ENCODE data around the gene RANBP10. TPM values are rescaled to one million over a fixed set of nuclear protein-coding genes. Genes with fewer than 3 reads are reported as not detected.

RANBP10 gene
- total and polyA plus RNA-seq, 2 experiments from 2014 or later: 9.0 to 13.6 TPM

DNA sequence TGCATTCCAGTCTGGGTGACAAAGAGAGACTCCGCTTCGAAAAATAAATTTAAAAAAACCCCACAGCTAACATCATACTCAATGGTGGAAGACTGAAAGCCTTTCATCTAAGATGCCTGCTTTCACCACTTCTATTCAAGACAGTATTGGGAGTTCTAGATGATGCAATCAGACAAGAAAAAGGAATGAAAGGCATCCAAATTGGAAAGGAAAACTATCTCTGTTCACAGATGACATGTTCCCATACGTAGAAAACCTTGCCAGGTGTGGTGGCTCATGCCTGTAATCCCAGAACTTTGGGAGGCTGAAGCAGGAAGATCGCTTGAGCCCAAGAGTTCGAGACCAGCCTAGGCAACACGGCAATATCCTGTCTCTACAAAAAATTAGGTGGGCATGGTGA is 31.1 kb downstream of the RANBP10 start (continued):
- TF ChIP-seq, protein P1, sequence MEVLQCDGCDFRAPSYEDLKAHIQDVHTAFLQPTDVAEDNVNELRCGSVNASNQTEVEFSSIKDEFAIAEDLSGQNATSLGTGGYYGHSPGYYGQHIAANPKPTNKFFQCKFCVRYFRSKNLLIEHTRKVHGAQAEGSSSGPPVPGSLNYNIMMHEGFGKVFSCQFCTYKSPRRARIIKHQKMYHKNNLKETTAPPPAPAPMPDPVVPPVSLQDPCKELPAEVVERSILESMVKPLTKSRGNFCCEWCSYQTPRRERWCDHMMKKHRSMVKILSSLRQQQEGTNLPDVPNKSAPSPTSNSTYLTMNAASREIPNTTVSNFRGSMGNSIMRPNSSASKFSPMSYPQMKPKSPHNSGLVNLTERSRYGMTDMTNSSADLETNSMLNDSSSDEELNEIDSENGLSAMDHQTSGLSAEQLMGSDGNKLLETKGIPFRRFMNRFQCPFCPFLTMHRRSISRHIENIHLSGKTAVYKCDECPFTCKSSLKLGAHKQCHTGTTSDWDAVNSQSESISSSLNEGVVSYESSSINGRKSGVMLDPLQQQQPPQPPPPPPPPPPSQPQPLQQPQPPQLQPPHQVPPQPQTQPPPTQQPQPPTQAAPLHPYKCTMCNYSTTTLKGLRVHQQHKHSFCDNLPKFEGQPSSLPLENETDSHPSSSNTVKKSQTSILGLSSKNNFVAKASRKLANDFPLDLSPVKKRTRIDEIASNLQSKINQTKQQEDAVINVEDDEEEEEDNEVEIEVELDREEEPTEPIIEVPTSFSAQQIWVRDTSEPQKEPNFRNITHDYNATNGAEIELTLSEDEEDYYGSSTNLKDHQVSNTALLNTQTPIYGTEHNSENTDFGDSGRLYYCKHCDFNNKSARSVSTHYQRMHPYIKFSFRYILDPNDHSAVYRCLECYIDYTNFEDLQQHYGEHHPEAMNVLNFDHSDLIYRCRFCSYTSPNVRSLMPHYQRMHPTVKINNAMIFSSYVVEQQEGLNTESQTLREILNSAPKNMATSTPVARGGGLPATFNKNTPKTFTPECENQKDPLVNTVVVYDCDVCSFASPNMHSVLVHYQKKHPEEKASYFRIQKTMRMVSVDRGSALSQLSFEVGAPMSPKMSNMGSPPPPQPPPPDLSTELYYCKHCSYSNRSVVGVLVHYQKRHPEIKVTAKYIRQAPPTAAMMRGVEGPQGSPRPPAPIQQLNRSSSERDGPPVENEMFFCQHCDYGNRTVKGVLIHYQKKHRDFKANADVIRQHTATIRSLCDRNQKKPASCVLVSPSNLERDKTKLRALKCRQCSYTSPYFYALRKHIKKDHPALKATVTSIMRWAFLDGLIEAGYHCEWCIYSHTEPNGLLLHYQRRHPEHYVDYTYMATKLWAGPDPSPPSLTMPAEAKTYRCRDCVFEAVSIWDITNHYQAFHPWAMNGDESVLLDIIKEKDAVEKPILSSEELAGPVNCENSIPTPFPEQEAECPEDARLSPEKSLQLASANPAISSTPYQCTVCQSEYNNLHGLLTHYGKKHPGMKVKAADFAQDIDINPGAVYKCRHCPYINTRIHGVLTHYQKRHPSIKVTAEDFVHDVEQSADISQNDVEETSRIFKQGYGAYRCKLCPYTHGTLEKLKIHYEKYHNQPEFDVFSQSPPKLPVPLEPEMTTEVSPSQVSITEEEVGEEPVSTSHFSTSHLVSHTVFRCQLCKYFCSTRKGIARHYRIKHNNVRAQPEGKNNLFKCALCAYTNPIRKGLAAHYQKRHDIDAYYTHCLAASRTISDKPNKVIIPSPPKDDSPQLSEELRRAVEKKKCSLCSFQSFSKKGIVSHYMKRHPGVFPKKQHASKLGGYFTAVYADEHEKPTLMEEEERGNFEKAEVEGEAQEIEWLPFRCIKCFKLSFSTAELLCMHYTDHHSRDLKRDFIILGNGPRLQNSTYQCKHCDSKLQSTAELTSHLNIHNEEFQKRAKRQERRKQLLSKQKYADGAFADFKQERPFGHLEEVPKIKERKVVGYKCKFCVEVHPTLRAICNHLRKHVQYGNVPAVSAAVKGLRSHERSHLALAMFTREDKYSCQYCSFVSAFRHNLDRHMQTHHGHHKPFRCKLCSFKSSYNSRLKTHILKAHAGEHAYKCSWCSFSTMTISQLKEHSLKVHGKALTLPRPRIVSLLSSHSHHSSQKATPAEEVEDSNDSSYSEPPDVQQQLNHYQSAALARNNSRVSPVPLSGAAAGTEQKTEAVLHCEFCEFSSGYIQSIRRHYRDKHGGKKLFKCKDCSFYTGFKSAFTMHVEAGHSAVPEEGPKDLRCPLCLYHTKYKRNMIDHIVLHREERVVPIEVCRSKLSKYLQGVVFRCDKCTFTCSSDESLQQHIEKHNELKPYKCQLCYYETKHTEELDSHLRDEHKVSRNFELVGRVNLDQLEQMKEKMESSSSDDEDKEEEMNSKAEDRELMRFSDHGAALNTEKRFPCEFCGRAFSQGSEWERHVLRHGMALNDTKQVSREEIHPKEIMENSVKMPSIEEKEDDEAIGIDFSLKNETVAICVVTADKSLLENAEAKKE (CRISPR knock-in tag; IDR thresholded peaks at IDR 0.05): no peak
- TF ChIP-seq, protein P2, sequence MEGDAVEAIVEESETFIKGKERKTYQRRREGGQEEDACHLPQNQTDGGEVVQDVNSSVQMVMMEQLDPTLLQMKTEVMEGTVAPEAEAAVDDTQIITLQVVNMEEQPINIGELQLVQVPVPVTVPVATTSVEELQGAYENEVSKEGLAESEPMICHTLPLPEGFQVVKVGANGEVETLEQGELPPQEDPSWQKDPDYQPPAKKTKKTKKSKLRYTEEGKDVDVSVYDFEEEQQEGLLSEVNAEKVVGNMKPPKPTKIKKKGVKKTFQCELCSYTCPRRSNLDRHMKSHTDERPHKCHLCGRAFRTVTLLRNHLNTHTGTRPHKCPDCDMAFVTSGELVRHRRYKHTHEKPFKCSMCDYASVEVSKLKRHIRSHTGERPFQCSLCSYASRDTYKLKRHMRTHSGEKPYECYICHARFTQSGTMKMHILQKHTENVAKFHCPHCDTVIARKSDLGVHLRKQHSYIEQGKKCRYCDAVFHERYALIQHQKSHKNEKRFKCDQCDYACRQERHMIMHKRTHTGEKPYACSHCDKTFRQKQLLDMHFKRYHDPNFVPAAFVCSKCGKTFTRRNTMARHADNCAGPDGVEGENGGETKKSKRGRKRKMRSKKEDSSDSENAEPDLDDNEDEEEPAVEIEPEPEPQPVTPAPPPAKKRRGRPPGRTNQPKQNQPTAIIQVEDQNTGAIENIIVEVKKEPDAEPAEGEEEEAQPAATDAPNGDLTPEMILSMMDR (conservative IDR thresholded peaks at IDR 0.05; ENCODE audit: low read depth in 2 of 2): no peak
- TF ChIP-seq POLR2AphosphoS5 (IDR thresholded peaks at IDR 0.05; ENCODE audit: low read depth) (no peak), JUNB (IDR thresholded peaks at IDR 0.05; ENCODE audit: unreplicated experiment) (no peak), STAT1 (IDR thresholded peaks at IDR 0.05; ENCODE audit: unreplicated experiment) (no peak), NANOG (IDR thresholded peaks at IDR 0.05; ENCODE audit: borderline replicate concordance) (no peak), ZNF331 (CRISPR knock-in tag; IDR thresholded peaks at IDR 0.05; ENCODE audit: low read depth) (no peak), CREB1 (CRISPR knock-in tag; IDR thresholded peaks at IDR 0.05; ENCODE audit: low read depth) (no peak)

DNA sequence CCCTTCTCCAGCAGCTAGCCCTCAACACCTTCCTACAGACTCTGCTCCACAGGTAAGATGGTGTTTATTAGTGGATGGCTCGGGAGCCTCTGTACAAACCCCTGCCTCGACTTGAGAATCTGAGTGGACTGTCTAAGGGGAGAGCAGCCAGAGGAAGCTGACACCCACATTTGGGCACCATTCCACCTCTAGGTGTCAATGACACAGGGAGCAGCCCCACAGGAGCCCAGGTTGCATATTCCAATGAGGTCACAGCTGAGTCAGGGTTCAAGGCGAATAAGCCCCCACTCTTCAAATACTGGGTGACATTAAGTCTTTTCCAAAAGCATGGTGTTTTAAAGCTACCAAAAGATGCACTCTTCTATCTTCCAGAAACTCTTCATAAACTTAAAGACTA is 31.9 kb downstream of the RANBP10 start:
- H3K4me3 ChIP-seq: no peak overlapping the region
- H3K4me1 ChIP-seq (ENCODE audit: insufficient read depth): no peaks in the 10 kb centered on the region
- Mint-ChIP-seq H3K9me3 (peaks cover 5% of the 10 kb centered on the region; the same call in 1 of the 3 replicates), H3K36me3 (ENCODE audit: low read depth) (peaks cover 9% of the 10 kb centered on the region), H3K27ac (no peak overlapping the region), H3K4me3 (no peak overlapping the region), H3K27me3 (ENCODE audit: insufficient read depth, low read depth, poor library complexity) (peaks cover 7% of the 10 kb centered on the region), H3K4me1 (peaks cover 3% of the 10 kb centered on the region)
- no peak for ATAC-seq
- H4K20me1 ChIP-seq (replicated peaks; ENCODE audit: insufficient read depth): peaks cover 5% of the 10 kb centered on the region
- no peaks in the 10 kb centered on the region for H3F3A ChIP-seq (replicated peaks; ENCODE audit: low read depth)
- H3K4me2 ChIP-seq: no peak overlapping the region
- H3K27me3 ChIP-seq (ENCODE audit: insufficient read depth): no peaks in the 10 kb centered on the region
- 0 out of 2 replicates have a peak, but pooled peaks cover 4% of the 10 kb centered on the region for H3K36me3 ChIP-seq (ENCODE audit: insufficient read depth)
- H2AFZ ChIP-seq: no peak overlapping the region
- no peaks in the 10 kb centered on the region for H3K9me2 ChIP-seq (ENCODE audit: insufficient read depth)
- H3K79me2 ChIP-seq (replicated peaks; ENCODE audit: insufficient read depth): peaks cover 9% of the 10 kb centered on the region
- no peak for DNase-seq (ENCODE audit: low spot score)
- no peak overlapping the region; the same call in 1 of the 2 replicates for H3K27ac ChIP-seq (ENCODE audit: low read depth)
- TF ChIP-seq, protein P3, sequence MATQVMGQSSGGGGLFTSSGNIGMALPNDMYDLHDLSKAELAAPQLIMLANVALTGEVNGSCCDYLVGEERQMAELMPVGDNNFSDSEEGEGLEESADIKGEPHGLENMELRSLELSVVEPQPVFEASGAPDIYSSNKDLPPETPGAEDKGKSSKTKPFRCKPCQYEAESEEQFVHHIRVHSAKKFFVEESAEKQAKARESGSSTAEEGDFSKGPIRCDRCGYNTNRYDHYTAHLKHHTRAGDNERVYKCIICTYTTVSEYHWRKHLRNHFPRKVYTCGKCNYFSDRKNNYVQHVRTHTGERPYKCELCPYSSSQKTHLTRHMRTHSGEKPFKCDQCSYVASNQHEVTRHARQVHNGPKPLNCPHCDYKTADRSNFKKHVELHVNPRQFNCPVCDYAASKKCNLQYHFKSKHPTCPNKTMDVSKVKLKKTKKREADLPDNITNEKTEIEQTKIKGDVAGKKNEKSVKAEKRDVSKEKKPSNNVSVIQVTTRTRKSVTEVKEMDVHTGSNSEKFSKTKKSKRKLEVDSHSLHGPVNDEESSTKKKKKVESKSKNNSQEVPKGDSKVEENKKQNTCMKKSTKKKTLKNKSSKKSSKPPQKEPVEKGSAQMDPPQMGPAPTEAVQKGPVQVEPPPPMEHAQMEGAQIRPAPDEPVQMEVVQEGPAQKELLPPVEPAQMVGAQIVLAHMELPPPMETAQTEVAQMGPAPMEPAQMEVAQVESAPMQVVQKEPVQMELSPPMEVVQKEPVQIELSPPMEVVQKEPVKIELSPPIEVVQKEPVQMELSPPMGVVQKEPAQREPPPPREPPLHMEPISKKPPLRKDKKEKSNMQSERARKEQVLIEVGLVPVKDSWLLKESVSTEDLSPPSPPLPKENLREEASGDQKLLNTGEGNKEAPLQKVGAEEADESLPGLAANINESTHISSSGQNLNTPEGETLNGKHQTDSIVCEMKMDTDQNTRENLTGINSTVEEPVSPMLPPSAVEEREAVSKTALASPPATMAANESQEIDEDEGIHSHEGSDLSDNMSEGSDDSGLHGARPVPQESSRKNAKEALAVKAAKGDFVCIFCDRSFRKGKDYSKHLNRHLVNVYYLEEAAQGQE (IDR thresholded peaks at IDR 0.05; ENCODE audit: unreplicated experiment): no peak
- TF ChIP-seq EZH2phosphoT487 (IDR thresholded peaks at IDR 0.05; ENCODE audit: unreplicated experiment) (no peak), ZNF114 (CRISPR knock-in tag; IDR thresholded peaks at IDR 0.05) (no peak)
- TF ChIP-seq, protein P2 (conservative IDR thresholded peaks at IDR 0.05; ENCODE audit: low read depth in 2 of 2): no peak
